ENCODE data around the gene MYO5B.

Gene MYO5B

DNA sequence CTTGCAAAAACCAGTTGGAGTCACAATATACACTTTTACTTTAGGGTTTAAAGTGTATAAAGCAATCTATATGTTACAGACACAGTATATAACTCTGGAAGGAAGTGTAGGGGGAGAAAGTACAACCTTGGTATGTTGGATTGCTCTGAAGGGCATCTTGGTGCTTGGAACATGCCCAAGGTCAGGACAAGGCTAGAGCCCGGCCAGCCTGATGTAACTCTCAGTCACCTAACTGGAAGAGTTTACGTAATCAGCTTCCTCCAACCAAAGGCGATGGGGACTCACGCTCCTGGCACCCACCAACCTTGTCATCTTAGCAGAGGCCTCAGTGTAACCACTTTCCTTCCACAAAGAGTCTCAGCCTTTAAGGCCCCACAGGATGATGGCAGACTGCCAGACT, 200.5 kb downstream of the MYO5B start:
- H3K4me1 ChIP-seq, result peaks cover 4% of the 10 kb centered on the region
- H3K9me3 ChIP-seq, result no peaks in the 10 kb centered on the region
- no peaks in the 10 kb centered on the region for H4K20me1 ChIP-seq
- H3K27ac ChIP-seq, result no peak overlapping the region
- TF ChIP-seq Cebpa-rat (IDR thresholded peaks at IDR 0.05), result no peak
- H3K9ac ChIP-seq, result no peak overlapping the region
- no peaks in the 10 kb centered on the region for H3K27me3 ChIP-seq
- no peaks in the 10 kb centered on the region for H3K36me3 ChIP-seq
- H3K4me2 ChIP-seq, result no peak overlapping the region
- H3K4me3 ChIP-seq, result no peak overlapping the region

DNA sequence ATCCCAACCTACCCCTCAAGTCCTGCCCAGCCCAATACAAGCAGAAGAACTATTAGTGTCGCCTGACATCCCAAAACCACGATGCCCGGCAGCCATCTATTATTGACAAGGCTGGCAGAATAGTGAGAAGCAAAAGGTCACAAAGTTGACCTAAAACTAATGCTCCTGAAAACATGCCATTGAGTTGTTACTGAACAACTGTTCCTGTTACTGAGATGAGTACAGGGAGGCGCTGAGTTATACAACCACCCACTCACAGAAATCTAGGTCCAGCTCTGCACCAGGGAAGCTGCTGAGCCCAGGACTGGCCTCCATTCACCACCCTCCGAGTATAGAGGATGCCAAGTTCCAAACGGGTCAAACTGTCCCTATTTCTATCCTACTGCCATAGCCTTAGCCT, 201.6 kb downstream of the MYO5B start:
- H3K4me3 ChIP-seq, result no peak overlapping the region
- TF ChIP-seq Cebpa-rat (IDR thresholded peaks at IDR 0.05), result no peak
- no peak overlapping the region for H3K4me2 ChIP-seq
- H3K27ac ChIP-seq, result no peak overlapping the region
- no peak overlapping the region for H3K9ac ChIP-seq
- no peaks in the 10 kb centered on the region for H3K36me3 ChIP-seq
- H4K20me1 ChIP-seq, result no peaks in the 10 kb centered on the region
- H3K27me3 ChIP-seq, result no peaks in the 10 kb centered on the region
- peaks cover 10% of the 10 kb centered on the region for H3K4me1 ChIP-seq
- no peaks in the 10 kb centered on the region for H3K9me3 ChIP-seq

DNA sequence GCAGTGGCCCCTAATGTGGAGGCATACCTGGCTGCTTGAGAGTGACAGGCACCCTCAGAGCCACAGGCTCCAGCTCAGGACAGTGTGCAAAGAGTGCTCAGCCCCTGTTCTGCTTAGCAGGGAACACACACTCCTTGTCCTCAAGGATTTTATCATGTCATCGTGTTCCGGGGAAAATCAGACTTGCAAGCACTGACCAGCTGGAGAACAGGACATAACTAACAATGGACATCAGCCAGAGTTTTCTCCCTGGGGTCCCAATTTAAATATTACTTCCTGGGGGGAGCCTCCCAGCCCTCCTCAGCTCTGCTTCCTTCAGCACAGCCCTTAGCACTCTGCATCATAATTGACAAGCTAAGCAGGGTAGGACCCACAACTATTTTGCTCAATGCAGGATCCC, 206.2 kb downstream of the MYO5B start:
- Histone ChIP-seq H3K4me3 (no peak overlapping the region), H3K27me3 (no peaks in the 10 kb centered on the region), H3K9me3 (no peaks in the 10 kb centered on the region), H3K9ac (no peak overlapping the region), H3K4me2 (0 out of 2 replicates have a peak overlapping the region, but pooled peaks have one; percentile 54), H3K4me1 (peaks cover 10% of the 10 kb centered on the region), H3K27ac (no peak overlapping the region), H4K20me1 (no peaks in the 10 kb centered on the region), H3K36me3 (no peaks in the 10 kb centered on the region)
- no peak for TF ChIP-seq Cebpa-rat (IDR thresholded peaks at IDR 0.05)

DNA sequence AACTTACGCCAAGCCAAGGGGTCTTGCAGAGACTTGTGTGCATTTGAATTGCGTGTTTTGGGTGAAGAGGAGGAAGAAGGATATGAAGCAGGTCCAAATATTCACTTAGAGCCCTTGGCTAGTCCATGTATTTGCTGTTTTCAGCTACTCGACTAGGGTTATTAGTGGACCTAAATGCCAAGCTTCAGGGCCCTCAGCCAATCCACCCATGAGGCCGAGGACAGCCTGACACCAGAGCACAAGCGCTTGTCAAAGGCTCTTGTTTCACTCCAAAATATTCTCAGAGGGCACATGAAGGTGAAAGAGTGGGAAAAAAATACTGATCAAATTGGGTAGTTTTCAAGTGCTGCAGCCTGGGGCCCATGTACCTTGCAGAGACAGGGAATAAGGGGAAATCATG, 206.8 kb downstream of the MYO5B start:
- Histone ChIP-seq H3K27me3 (no peaks in the 10 kb centered on the region), H3K4me1 (peaks cover 10% of the 10 kb centered on the region), H3K9ac (no peak overlapping the region), H3K36me3 (no peaks in the 10 kb centered on the region), H3K9me3 (no peaks in the 10 kb centered on the region), H3K4me2 (no peak overlapping the region), H4K20me1 (no peaks in the 10 kb centered on the region), H3K4me3 (no peak overlapping the region), H3K27ac (no peak overlapping the region)
- TF ChIP-seq Cebpa-rat (IDR thresholded peaks at IDR 0.05), result no peak

DNA sequence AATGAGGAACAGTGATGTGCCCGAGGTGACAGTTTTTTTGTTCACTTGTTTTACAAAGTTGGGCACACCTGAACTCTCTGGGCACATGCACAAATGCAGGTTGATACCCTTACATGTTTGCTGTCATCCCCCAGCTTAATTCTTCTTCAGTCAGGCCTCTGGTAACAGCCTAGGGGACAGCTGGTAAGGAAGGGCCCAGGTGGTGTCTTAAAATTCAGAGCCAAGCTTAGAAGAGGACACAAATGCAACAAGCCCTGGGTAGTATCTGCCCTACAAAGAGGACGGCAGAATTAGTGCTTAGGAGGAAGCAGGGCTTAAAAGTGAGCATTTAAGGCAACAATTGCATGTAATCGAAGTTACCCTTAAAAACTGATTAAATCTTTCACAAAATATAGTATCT, 209.7 kb downstream of the MYO5B start:
- no peaks in the 10 kb centered on the region for H3K27me3 ChIP-seq

DNA sequence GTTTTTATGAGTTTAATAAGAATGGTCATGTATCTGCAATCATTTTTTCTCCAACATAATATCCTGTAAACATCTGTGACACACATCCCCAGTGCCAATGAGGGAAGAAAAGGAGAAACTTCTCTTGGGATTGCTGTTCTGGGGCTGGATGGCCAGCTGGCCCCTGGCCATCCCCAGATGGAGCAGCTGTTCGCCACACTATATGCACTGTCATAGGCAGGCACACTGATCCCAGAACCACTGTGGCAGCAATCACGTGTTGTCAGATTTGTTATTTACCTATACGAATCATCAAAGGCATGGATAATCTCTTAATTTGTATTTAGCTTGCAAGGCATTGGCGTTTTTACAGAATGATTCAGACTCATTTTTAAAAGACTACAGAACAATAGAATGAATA, 214.1 kb downstream of the MYO5B start:
- no peak overlapping the region for H3K9ac ChIP-seq
- no peak for TF ChIP-seq Cebpa-rat (IDR thresholded peaks at IDR 0.05)
- H3K4me1 ChIP-seq, result peaks cover 15% of the 10 kb centered on the region
- H3K4me3 ChIP-seq, result no peak overlapping the region
- H3K27ac ChIP-seq, result no peak overlapping the region
- no peaks in the 10 kb centered on the region for H3K9me3 ChIP-seq
- no peaks in the 10 kb centered on the region for H4K20me1 ChIP-seq
- no peaks in the 10 kb centered on the region for H3K36me3 ChIP-seq
- H3K4me2 ChIP-seq, result no peak overlapping the region
- no peaks in the 10 kb centered on the region for H3K27me3 ChIP-seq

More for the DNA sequence above, 209.7 kb downstream of the MYO5B start:
- H3K4me1 ChIP-seq, result peaks cover 10% of the 10 kb centered on the region
- H3K9me3 ChIP-seq, result no peaks in the 10 kb centered on the region
- no peaks in the 10 kb centered on the region for H4K20me1 ChIP-seq
- no peak overlapping the region for H3K4me3 ChIP-seq
- no peak overlapping the region for H3K4me2 ChIP-seq
- no peak overlapping the region for H3K27ac ChIP-seq
- TF ChIP-seq Cebpa-rat (IDR thresholded peaks at IDR 0.05), result no peak
- no peak overlapping the region for H3K9ac ChIP-seq
- H3K36me3 ChIP-seq, result no peaks in the 10 kb centered on the region

DNA sequence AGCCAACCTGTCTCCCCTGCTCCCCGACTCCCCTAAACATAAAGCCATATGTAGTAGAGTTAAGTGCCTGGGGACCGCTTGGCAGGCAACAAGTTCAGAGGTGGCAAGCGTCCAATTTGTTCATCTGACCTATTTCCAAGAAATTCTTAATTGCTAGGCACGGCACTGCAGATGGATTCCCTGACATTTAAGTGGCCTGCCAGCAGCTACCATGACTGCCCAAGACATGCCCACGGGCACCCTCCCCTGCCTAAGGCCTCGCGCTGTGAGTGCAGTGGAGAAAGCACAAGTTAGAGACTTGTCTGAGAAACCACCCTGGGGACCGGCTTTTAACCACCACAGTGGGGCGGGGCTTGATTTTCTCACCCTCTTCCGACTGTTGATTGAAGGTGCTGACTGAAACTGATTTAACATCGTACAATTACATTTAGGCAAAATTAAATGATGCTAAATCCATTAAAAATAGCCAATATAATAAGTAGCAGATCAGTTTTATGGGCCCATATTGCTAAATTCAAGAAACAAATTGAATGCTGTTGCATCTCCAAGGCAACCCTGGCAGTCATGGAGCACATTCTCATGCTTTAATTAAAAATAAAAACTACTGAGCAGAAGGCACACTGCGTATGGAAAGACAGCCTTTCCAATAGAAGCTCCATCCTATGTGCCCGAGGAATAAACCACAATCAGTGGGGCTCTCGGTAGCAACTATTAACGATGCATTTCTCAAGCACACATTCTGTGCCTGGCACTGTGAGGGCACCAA, 218.0 kb downstream of the MYO5B start:
- no peak overlapping the region for H3K4me3 ChIP-seq
- H3K9me3 ChIP-seq, result no peaks in the 10 kb centered on the region
- H3K36me3 ChIP-seq, result no peaks in the 10 kb centered on the region
- peaks cover 15% of the 10 kb centered on the region for H3K4me1 ChIP-seq
- no peak overlapping the region for H3K9ac ChIP-seq
- H3K4me2 ChIP-seq, result peak overlapping the region; percentile 28
- no peak for TF ChIP-seq Cebpa-rat (IDR thresholded peaks at IDR 0.05)
- no peaks in the 10 kb centered on the region for H4K20me1 ChIP-seq
- H3K27ac ChIP-seq, result no peak overlapping the region
- no peaks in the 10 kb centered on the region for H3K27me3 ChIP-seq

DNA sequence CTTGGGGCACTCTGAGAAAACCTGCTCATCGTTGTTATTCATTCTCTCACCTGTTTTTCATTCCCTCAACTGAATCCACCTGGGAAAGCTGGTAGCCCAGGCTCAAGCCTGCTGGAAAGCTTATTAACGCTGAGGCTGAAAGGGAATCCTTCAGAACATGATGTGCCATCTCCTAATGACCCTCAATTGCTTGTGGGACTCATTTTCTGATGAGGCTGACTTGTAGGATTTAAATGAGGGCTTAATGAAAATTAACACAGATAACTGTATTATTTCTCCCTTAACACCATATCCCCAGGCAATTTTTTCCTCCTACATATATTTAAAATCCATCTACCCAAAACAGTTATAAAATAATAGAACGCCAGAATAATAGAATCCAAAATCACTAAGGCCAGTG, 218.9 kb downstream of the MYO5B start:
- H3K27me3 ChIP-seq, result no peaks in the 10 kb centered on the region
- H3K27ac ChIP-seq, result no peak overlapping the region
- no peaks in the 10 kb centered on the region for H4K20me1 ChIP-seq
- no peak for TF ChIP-seq Cebpa-rat (IDR thresholded peaks at IDR 0.05)
- no peak overlapping the region for H3K4me2 ChIP-seq
- H3K9ac ChIP-seq, result no peak overlapping the region
- H3K9me3 ChIP-seq, result no peaks in the 10 kb centered on the region
- H3K4me3 ChIP-seq, result no peak overlapping the region
- H3K36me3 ChIP-seq, result no peaks in the 10 kb centered on the region
- H3K4me1 ChIP-seq, result peaks cover 15% of the 10 kb centered on the region

DNA sequence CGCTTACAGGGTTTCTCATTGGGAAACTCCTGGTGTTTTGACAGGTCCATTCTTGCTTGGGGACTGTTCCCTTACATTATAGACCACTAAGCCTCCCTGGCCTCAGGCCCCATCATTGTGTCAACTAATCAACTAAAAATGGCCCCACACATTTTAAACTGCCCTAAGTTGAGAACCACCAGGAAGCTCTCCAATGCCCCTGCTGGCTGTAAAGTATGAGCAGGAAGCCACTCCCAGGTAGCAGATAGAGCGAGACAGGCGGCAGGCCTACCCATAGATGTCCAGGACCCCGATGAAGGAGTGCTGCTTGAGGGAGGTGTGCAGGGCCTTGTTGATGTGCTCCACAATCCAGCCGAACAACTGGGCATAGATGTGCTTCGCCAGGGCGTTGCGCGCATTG, 220.9 kb downstream of the MYO5B start:
- H3K27me3 ChIP-seq, result no peaks in the 10 kb centered on the region
- no peaks in the 10 kb centered on the region for H3K36me3 ChIP-seq
- peaks cover 15% of the 10 kb centered on the region for H3K4me1 ChIP-seq
- H3K27ac ChIP-seq, result no peak overlapping the region
- no peak overlapping the region for H3K4me2 ChIP-seq
- no peak overlapping the region for H3K9ac ChIP-seq
- H4K20me1 ChIP-seq, result no peaks in the 10 kb centered on the region
- H3K4me3 ChIP-seq, result no peak overlapping the region
- TF ChIP-seq Cebpa-rat (IDR thresholded peaks at IDR 0.05), result no peak
- no peaks in the 10 kb centered on the region for H3K9me3 ChIP-seq

DNA sequence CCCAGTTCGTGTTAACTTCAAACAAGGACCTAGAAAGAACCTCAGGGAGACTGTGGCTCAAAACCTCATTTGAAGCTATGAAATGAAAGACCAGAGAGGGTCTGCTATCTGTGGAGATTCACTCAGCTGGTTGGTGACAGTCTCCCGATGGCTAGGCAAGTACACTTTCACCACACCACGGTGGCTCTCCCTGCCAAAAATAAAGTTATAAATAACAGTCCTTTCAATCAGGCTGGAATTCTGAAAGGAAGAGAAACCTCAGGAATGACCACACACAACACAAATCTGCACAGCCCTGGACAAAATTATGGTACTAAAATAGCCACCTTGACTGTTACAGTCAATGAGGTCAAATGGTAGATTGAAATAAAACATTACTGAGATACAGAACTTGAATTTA, 221.4 kb downstream of the MYO5B start:
- no peaks in the 10 kb centered on the region for H4K20me1 ChIP-seq
- H3K9me3 ChIP-seq, result no peaks in the 10 kb centered on the region
- H3K4me2 ChIP-seq, result no peak overlapping the region
- H3K27ac ChIP-seq, result no peak overlapping the region
- H3K9ac ChIP-seq, result no peak overlapping the region
- TF ChIP-seq Cebpa-rat (IDR thresholded peaks at IDR 0.05), result no peak
- H3K4me1 ChIP-seq, result peaks cover 15% of the 10 kb centered on the region
- no peak overlapping the region for H3K4me3 ChIP-seq
- H3K27me3 ChIP-seq, result no peaks in the 10 kb centered on the region
- no peaks in the 10 kb centered on the region for H3K36me3 ChIP-seq

DNA sequence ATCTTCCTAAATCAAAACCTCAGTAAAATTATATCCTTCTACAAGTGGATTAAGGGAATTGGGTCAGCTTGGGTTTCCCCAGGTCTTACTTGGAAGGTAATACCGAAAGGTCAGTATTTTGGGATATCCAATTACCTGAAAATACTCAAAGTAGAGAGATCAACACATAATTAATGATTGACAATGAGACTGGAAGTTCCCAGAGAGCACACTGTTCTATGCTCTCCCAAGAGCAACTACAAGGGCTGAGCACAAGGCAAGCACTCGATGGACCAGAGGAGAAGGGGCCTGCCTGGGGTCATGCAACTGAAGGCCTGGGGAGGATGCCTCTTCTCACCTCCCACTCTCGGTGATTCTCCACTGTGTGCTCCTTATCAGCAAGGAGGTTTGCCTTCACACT, 222.4 kb downstream of the MYO5B start:
- H3K9me3 ChIP-seq, result no peaks in the 10 kb centered on the region
- no peaks in the 10 kb centered on the region for H3K27me3 ChIP-seq
- no peak overlapping the region for H3K9ac ChIP-seq
- no peak overlapping the region for H3K4me3 ChIP-seq
- H3K36me3 ChIP-seq, result no peaks in the 10 kb centered on the region
- no peak for TF ChIP-seq Cebpa-rat (IDR thresholded peaks at IDR 0.05)
- no peak overlapping the region for H3K27ac ChIP-seq
- H3K4me1 ChIP-seq, result peaks cover 21% of the 10 kb centered on the region
- H3K4me2 ChIP-seq, result no peak overlapping the region
- H4K20me1 ChIP-seq, result no peaks in the 10 kb centered on the region

Measured in BLaER1 (cell line).